BLaER1 (cell line): ENCODE measurements around the gene VPS13C.

Source experiments
- H3K27ac ChIP-seq: shearing (Covaris generic); formaldehyde crosslinking; 2 replicates; pipeline ENCODE4 v1.8.1; 2022
- H3K27me3 ChIP-seq: shearing (Covaris generic); formaldehyde crosslinking; 2 replicates; pipeline ENCODE4 v1.8.1; 2022
- H3K36me3 ChIP-seq: shearing (Covaris generic); formaldehyde crosslinking; 2 replicates; pipeline ENCODE4 v1.8.1; 2022
- H3K4me1 ChIP-seq: shearing (Covaris generic); formaldehyde crosslinking; 2 replicates; pipeline ENCODE4 v1.8.1; 2022
- H3K4me2 ChIP-seq: shearing (Covaris generic); formaldehyde crosslinking; 2 replicates; pipeline ENCODE4 v1.8.1; 2022
- H3K4me3 ChIP-seq: shearing (Covaris generic); formaldehyde crosslinking; 2 replicates; pipeline ENCODE4 v1.8.1; 2022
- H3K9ac ChIP-seq: shearing (Covaris generic); formaldehyde crosslinking; 2 replicates; pipeline ENCODE4 v1.8.1; 2022
- H3K9me3 ChIP-seq: shearing (Covaris generic); formaldehyde crosslinking; 2 replicates; pipeline ENCODE4 v1.8.1; 2022
- H4K20me1 ChIP-seq: shearing (Covaris generic); formaldehyde crosslinking; 2 replicates; pipeline ENCODE4 v1.8.1; 2022
- Cebpa-rat ChIP-seq: shearing (Covaris generic); IDR thresholded peaks from 2 replicates; pipeline ENCODE4 v1.8.1; 2022

Gene VPS13C

DNA sequence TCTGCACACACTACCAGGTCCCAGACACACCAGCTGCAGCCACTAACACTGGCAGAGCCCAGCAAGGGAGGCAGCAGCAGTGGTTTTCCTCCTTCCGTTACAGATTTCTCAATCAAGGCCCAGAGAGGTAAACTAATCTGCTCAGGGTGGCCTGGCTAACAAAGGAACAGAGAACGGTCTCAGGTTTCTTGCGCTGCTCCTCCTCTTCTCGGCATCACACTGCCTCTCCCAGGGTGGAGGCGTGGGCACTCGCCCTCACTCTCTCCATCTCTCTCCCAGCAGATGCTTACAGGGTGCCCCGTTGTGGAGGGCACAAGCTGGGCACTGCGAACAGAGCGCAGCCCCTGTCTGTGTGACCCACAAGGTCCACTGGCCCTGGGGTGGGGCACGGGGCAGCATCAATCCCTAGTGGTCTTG lies 228.7 kb downstream of the VPS13C start:
- H3K4me1 ChIP-seq = peaks cover 37% of the 10 kb centered on the region
- TF ChIP-seq Cebpa-rat = peak; percentile 83
- no peak overlapping the region for H3K9ac ChIP-seq
- H3K27ac ChIP-seq = peak overlapping the region; percentile 56
- H3K36me3 ChIP-seq = no peaks in the 10 kb centered on the region
- H3K4me2 ChIP-seq = peak overlapping the region; percentile 90
- H3K27me3 ChIP-seq = no peaks in the 10 kb centered on the region
- no peak overlapping the region for H3K4me3 ChIP-seq
- H4K20me1 ChIP-seq = no peaks in the 10 kb centered on the region
- no peaks in the 10 kb centered on the region for H3K9me3 ChIP-seq

DNA sequence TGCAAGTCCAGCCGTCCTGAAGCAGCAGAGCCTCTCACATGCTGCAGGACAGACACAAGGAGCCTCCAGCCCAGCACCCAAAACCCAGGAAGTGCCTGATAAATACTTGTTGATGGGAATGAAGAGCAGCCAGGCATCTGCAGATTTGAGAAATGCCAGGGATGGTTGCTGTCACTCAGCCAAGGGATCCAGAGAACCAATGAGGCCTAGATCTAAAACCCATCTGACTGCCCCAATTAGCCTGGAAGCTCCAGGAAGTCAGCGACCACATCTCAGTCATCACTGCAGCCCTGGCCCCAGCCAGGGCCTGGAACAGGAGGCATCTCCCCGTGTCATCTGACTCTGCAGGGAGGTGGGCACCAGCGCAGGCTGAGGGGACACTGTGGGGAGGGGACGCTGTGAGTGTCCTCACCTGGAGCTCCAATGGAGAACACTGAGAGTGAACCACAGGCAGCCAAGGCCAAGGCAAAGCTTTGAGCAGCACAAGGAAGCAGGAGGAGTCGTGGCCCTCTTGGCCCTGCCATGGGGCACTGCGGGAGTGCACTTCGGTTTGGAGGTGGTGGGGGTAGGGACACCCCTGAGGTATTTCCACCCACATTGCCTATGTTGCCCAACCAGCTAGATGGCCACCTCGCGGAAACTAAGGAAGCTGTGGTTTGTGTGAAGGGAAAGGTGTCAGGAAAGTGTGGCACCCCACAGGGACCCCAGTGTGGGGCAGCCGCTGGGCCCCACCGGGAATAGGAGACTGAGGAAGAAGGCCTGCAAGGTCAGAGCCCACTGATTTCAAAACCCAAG lies 229.5 kb downstream of the VPS13C start:
- no peak for TF ChIP-seq Cebpa-rat
- Histone ChIP-seq H3K4me1 (peaks cover 37% of the 10 kb centered on the region), H3K4me2 (peak overlapping the region; percentile 90), H4K20me1 (no peaks in the 10 kb centered on the region), H3K27ac (peak overlapping the region; percentile 56; the same call in 1 of the 2 replicates), H3K27me3 (no peaks in the 10 kb centered on the region), H3K4me3 (no peak overlapping the region), H3K9me3 (no peaks in the 10 kb centered on the region), H3K36me3 (no peaks in the 10 kb centered on the region), H3K9ac (no peak overlapping the region)

DNA sequence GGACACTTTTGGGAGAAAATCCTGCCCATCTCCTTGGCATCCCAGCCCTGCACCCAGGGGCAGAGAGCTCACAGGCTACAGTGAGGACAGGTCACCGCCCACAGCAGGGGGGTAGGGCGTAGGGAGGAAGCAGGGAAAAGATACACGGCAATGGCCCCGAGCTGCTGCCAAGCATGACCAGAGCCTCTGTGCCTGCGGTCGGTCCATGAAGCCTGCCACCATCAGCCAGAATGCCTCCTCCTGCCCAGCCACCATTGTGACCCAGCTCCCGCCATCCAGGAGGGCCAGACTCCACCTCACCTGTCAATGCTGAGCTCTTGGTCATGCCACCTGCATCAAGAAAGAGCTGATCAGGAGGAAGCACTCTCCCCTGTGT lies 230.7 kb downstream of the VPS13C start:
- H3K27me3 ChIP-seq = no peaks in the 10 kb centered on the region
- TF ChIP-seq Cebpa-rat = no peak

DNA sequence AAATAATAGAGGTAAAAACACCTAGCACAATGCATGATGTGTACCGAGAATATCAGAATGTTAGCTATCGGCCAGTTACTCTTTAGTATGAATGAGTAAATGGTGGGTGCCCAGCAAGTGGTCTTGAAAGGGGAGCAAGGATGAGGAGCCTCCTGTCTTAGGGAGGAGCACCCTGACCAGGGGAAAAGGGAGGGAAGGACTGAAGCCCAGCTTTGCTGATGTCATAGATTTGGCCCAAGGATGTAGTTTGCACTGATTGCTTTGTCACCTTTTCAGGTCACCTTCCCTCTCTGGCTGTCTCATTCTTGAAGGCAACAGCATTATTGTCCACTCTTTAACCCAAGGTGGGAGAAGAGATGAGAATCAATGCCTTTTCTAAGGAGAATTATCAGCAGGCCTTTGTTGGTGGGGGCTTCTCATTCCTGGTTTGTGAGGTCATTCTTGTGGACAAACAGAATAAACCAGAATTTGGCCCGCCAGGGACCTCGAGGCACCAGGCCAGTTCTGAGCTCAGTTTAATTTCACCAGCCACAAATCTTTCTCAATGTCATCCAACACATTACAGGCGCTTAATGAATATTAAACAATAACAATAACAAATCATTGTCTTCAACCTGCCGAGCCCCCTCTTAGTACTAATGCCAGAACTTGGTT lies 231.3 kb downstream of the VPS13C start:
- TF ChIP-seq Cebpa-rat = no peak
- Histone ChIP-seq H3K9me3 (no peaks in the 10 kb centered on the region), H4K20me1 (no peaks in the 10 kb centered on the region), H3K27ac (no peak overlapping the region), H3K4me3 (no peak overlapping the region), H3K27me3 (no peaks in the 10 kb centered on the region), H3K36me3 (no peaks in the 10 kb centered on the region), H3K9ac (no peak overlapping the region), H3K4me1 (peaks cover 37% of the 10 kb centered on the region), H3K4me2 (peak overlapping the region; percentile 90; the same call in 1 of the 2 replicates)

More for the DNA sequence above, 230.7 kb downstream of the VPS13C start:
- no peak overlapping the region for H3K27ac ChIP-seq
- H3K4me2 ChIP-seq = peak overlapping the region; percentile 90; the same call in 1 of the 2 replicates
- H3K4me1 ChIP-seq = peaks cover 37% of the 10 kb centered on the region
- H3K4me3 ChIP-seq = no peak overlapping the region
- no peaks in the 10 kb centered on the region for H4K20me1 ChIP-seq
- H3K36me3 ChIP-seq = no peaks in the 10 kb centered on the region
- no peaks in the 10 kb centered on the region for H3K9me3 ChIP-seq
- no peak overlapping the region for H3K9ac ChIP-seq

DNA sequence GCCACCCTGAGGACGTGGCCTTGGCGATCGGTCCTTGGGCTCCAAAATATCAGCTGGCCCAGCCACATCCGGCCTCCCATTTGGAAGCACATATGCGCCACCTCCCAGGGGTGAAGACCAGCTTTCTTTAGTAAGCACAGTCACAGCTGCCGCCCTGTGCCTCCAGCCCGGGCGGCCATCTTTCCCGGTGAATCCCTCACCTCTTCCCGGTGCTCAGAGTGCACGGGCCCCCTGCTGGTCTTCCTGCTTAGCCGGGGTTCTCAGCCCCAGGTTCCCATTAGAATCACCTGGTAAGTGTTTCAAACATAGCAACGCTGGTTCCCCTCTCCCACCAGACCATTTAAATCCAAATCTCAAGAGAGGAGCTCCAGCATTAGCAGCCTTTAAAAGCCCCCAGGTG lies 232.2 kb downstream of the VPS13C start:
- H3K9me3 ChIP-seq = no peaks in the 10 kb centered on the region
- no peak overlapping the region for H3K9ac ChIP-seq
- no peak overlapping the region for H3K27ac ChIP-seq
- H3K36me3 ChIP-seq = no peaks in the 10 kb centered on the region
- peaks cover 30% of the 10 kb centered on the region for H3K4me1 ChIP-seq
- H3K4me3 ChIP-seq = no peak overlapping the region
- no peak for TF ChIP-seq Cebpa-rat
- no peaks in the 10 kb centered on the region for H3K27me3 ChIP-seq
- no peaks in the 10 kb centered on the region for H4K20me1 ChIP-seq
- H3K4me2 ChIP-seq = no peak overlapping the region

DNA sequence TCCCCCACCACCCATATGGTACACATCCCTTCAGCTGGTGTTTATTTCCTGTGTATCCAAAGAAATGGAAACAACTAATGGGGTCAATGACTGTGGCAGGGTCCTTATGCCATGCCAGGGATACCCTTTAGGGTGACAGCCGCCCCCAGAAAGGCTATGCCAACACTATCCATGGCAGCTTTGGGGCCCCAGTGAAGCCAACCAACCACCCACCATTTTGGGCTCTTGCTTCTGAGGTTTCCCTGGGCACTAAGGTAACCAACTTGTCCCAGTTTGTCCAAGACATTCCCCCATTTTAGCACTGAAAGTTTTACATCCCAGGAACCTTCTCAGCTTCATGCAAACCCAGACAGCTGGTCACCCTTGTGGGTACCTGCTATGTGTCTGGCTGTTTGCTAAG lies 233.1 kb downstream of the VPS13C start:
- no peak overlapping the region for H3K9ac ChIP-seq

DNA sequence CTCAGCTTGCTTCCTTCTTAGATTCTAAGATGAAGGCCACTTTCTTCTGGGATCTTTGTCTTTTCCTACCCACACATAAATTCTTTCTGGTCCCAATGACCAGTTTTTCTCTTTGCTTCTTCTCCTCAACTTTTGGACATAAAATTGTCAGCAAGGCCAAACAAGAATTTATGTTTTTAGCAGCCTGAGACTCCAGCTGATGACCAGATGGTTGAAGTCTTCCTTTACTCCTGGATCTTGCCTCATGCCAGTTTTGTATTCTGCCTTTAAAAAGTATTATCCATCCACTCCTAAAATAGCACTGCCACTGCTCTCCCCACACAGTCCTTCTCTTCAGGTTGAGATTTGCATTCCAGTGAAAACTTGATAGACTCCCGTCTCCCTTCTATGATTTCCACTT lies 236.0 kb downstream of the VPS13C start:
- H3K36me3 ChIP-seq = no peaks in the 10 kb centered on the region
- no peaks in the 10 kb centered on the region for H3K9me3 ChIP-seq
- no peak overlapping the region for H3K4me3 ChIP-seq
- H3K4me1 ChIP-seq = peaks cover under 1% of the 10 kb centered on the region; the same call in 1 of the 2 replicates
- no peak for TF ChIP-seq Cebpa-rat
- H3K4me2 ChIP-seq = no peak overlapping the region
- H3K27me3 ChIP-seq = no peaks in the 10 kb centered on the region
- H4K20me1 ChIP-seq = no peaks in the 10 kb centered on the region
- H3K27ac ChIP-seq = no peak overlapping the region
- H3K9ac ChIP-seq = no peak overlapping the region

More for the DNA sequence above, 233.1 kb downstream of the VPS13C start:
- TF ChIP-seq Cebpa-rat = no peak
- Histone ChIP-seq H3K4me2 (no peak overlapping the region), H4K20me1 (no peaks in the 10 kb centered on the region), H3K9me3 (no peaks in the 10 kb centered on the region), H3K36me3 (no peaks in the 10 kb centered on the region), H3K27ac (no peak overlapping the region), H3K4me3 (no peak overlapping the region), H3K27me3 (no peaks in the 10 kb centered on the region), H3K4me1 (peaks cover 29% of the 10 kb centered on the region)

DNA sequence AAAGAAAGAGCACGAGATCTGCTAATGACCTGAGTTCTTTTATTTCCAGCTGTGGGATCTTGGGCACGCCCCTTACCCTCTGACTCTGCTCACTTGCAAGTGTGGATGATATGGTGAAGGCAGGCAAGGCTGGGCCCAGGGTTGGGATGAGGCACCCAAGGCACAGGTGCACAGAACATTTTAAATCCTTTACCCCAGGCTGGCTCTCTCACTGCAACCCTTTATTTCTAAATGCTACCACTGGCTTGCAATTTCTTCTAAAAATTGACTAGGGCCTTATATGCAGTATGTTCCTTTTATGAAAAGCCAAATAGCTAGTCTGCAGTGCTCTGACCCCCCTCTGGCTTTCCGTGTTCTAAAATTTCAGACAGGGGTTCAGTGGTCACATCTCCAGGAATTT lies 237.7 kb downstream of the VPS13C start:
- H3K4me3 ChIP-seq = no peak overlapping the region
- H3K9me3 ChIP-seq = no peaks in the 10 kb centered on the region
- no peak overlapping the region for H3K9ac ChIP-seq
- H3K4me1 ChIP-seq = no peaks in the 10 kb centered on the region
- no peak overlapping the region for H3K4me2 ChIP-seq
- H3K36me3 ChIP-seq = no peaks in the 10 kb centered on the region
- TF ChIP-seq Cebpa-rat = no peak
- H4K20me1 ChIP-seq = no peaks in the 10 kb centered on the region
- H3K27ac ChIP-seq = no peak overlapping the region
- H3K27me3 ChIP-seq = no peaks in the 10 kb centered on the region

DNA sequence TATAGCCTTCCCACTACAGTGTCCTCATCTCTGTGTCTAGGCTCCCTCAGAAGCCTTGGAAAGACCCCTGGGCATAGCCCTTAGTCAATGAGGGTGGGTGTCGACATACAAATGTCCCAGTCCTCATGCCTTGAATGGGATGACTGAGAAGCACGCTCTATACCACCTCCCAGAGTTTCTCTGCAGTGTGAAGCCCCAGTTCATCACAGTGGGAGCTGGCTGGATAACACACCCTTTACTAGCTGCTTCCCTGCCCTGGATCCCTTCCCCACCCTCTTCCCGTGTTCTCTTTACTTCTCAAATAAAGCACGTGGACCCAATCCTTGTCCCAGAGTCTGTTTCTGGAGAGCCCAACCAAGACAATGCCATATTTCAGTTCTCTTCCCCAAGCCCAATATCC lies 239.3 kb downstream of the VPS13C start:
- Histone ChIP-seq H3K27ac (no peak overlapping the region), H4K20me1 (no peaks in the 10 kb centered on the region), H3K36me3 (no peaks in the 10 kb centered on the region), H3K27me3 (no peaks in the 10 kb centered on the region), H3K4me1 (no peaks in the 10 kb centered on the region), H3K4me3 (no peak overlapping the region), H3K9ac (no peak overlapping the region), H3K9me3 (no peaks in the 10 kb centered on the region), H3K4me2 (no peak overlapping the region)
- TF ChIP-seq Cebpa-rat = no peak

DNA sequence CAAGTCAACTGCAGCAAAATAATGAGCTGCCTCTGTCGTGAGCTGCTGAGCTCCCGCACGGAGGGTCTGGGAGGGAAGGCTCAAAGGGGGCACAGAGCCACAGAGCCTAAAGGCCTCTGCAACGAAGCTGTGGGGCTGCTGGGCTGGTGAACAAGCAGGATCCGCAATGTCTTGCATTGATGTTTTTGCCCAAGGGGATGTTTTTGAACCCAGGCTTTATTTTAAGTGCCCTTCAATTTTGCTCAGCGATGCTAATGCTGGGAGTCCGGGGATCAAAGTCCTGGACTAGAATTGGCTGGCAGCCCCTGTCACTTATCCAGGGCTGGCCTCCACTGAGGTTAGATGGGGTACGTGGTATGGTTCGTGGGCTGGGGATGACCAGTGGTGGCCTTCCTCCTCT lies 240.0 kb downstream of the VPS13C start:
- Histone ChIP-seq H3K4me3 (no peak overlapping the region), H3K27ac (no peak overlapping the region), H3K4me2 (no peak overlapping the region), H4K20me1 (no peaks in the 10 kb centered on the region), H3K9me3 (no peaks in the 10 kb centered on the region), H3K36me3 (no peaks in the 10 kb centered on the region), H3K4me1 (no peaks in the 10 kb centered on the region), H3K27me3 (no peaks in the 10 kb centered on the region), H3K9ac (no peak overlapping the region)
- no peak for TF ChIP-seq Cebpa-rat
